ENCODE data around the gene SLC39A11.

Gene SLC39A11

GRCh38 chr17:72682605-72683004 is 409.9 kb downstream of the SLC39A11 start:
- Histone ChIP-seq H3K27ac (no peak overlapping the region), H3K4me3 (no peak overlapping the region)
- no peak for TF ChIP-seq CTCF (IDR thresholded peaks at IDR 0.05)
- no peak for DNase-seq (ENCODE audit: low spot score)

- TF ChIP-seq CTCF (IDR thresholded peaks at IDR 0.05): no peak
- no peak for DNase-seq (ENCODE audit: low spot score)
- Histone ChIP-seq H3K4me3 (no peak overlapping the region), H3K27ac (no peak overlapping the region)
These were observed 410.6 kb downstream of the SLC39A11 start for GRCh38 chr17:72681844-72682243.

GRCh38 chr17:72677714-72678390 is 414.6 kb downstream of the SLC39A11 start:
- no peak for DNase-seq (ENCODE audit: low spot score)
- Histone ChIP-seq H3K4me3 (no peak overlapping the region), H3K27ac (no peak overlapping the region)
- TF ChIP-seq CTCF (IDR thresholded peaks at IDR 0.05): no peak

- DNase-seq (ENCODE audit: low spot score): no peak
- no peak overlapping the region for H3K27ac ChIP-seq
- no peak for TF ChIP-seq CTCF (IDR thresholded peaks at IDR 0.05)
- H3K4me3 ChIP-seq: no peak overlapping the region
These were observed 415.4 kb downstream of the SLC39A11 start for GRCh38 chr17:72677108-72677507.

- TF ChIP-seq CTCF (IDR thresholded peaks at IDR 0.05): no peak
- no peak for DNase-seq (ENCODE audit: low spot score)
- Histone ChIP-seq H3K4me3 (no peak overlapping the region), H3K27ac (no peak overlapping the region)
These were observed 419.8 kb downstream of the SLC39A11 start for GRCh38 chr17:72672729-72673128.

GRCh38 chr17:72671016-72671415 is 421.5 kb downstream of the SLC39A11 start:
- no peak for TF ChIP-seq CTCF (IDR thresholded peaks at IDR 0.05)
- DNase-seq (ENCODE audit: low spot score): no peak
- Histone ChIP-seq H3K4me3 (no peak overlapping the region), H3K27ac (no peak overlapping the region)

All from coronary artery (tissue), 2 donors.